KBM-7 (cell line): ENCODE data around the gene OBSCN.

ENCODE experiments used
- DNase-seq: peaks from one replicate; pipeline ENCODE4 v3.0.0-alpha.2; 2015
- in situ Hi-C: fragments of 300-500 bp; cut with MboI; formaldehyde crosslinking; loops from 2 replicates; pipeline ENCODE4 v1.14.3; 2020; ENCODE audit warnings: low sequenced_read_pairs, low pct_unique_long_range_greater_than_20kb, mixed read lengths

Gene OBSCN

DNA sequence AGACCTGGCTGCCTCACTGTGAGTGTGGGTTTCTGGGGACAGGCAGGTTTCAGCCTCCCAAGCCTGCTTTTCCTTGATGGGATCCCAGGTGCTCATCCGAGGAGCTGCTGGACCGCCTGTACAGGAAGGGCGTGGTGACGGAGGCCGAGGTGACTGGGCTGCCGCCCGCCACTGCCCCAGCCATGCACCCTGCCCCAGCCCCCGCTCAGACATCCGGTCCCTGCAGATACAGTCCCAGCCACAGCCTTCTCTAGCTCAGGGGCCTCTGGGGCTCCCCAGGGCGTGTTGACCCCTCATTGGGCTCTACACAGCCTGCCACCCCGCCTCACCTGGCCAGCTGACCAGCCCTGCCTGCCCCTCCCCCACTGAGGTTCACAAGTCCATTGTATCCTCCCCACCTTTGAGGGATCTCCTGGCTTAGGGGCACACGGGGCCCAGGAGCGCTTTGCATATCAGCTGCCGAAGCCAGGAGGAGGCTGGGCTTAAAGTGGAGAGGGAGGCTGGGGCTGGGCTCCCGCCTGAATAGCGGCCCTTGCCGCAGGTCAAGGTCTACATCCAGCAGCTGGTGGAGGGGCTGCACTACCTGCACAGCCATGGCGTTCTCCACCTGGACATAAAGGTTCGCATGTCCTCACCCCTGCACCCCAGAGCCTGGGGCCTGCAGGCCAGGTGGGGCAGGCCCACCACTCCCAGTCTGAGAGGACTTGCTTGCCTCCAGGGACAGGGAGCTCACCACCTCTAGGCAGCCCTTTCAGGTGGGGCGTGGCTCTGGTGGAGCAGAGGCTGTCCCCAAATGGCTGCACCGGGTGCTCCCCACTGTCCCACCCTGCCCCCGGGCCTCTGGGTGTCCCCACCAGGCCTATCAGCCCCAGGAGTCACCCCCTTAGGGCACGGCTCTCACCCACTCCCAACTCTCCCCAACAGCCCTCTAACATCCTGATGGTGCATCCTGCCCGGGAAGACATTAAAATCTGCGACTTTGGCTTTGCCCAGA, 160.3 kb downstream of the OBSCN start:
- in situ Hi-C loops: no loop called here
- DNase-seq: no peak

DNA sequence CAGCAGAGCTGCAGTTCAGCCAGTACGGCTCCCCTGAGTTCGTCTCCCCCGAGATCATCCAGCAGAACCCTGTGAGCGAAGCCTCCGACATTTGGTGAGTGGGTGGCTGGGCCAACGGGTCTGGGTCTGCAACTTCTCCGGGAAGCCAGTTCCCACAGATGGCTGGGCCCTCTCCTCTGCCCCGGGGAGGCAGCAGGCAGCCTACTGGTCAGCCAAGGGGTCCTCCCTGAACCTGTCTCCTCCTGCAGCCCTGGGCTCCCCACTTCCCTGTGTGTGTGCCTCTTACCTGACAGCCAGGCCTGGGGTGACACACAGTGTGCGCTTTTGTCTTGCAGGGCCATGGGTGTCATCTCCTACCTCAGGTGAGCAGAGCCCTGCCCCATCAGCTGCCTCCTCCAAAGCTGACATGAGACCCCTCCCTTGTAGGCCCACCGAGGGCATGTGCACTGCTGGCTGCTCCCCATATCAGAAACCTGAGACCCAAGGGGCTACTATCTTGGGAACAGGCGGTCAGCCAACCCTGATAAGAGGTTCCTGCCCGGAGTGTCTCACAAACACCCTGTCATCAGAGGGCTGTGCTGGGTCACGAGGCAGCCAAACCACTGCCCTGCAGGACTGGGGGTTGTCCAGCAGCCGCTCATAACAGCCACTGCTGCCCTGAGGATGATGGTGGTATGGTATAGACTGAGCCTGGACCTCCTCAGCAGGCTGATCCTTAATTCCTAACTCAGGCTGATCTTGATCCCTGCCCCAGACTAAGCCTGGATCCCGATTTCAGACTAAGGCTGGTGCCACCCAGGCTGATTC, 161.2 kb downstream of the OBSCN start:
- DNase-seq: no peak

DNA sequence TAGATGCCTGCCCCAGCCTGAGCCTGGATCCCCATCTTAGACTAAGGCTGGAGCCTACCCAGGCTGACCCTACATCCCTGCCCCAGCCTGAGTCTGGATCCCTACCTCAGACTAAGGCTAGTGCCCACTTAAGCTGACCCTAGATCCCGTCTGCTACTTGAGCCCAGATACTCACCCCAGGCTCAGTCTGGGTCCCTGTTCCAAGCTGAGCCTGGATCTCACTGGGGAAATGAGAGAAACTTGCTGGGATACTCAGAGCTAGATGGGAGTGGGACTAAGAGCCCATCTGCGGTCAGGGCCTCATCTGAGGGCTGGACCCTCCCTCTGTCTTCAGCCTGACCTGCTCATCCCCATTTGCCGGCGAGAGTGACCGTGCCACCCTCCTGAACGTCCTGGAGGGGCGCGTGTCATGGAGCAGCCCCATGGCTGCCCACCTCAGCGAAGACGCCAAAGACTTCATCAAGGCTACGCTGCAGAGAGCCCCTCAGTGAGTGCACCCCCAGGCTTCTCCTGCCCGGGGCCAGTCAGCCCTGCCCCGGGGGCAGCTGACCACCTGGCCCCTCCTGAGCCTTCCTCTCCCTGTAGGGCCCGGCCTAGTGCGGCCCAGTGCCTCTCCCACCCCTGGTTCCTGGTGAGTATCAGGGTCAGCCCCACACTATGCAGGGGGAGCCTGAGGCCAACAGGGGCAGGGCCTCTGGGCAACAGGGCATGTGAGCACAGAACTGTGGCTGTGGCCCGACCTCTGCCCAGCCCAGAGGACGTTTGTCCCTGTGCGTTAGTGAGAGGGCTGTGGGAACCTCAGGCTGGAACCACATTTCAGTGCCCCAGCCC, 162.0 kb downstream of the OBSCN start:
- in situ Hi-C loops: no loop called here
- DNase-seq: no peak

More for the DNA sequence above, 161.2 kb downstream of the OBSCN start:
- in situ Hi-C loops: no loop called here

DNA sequence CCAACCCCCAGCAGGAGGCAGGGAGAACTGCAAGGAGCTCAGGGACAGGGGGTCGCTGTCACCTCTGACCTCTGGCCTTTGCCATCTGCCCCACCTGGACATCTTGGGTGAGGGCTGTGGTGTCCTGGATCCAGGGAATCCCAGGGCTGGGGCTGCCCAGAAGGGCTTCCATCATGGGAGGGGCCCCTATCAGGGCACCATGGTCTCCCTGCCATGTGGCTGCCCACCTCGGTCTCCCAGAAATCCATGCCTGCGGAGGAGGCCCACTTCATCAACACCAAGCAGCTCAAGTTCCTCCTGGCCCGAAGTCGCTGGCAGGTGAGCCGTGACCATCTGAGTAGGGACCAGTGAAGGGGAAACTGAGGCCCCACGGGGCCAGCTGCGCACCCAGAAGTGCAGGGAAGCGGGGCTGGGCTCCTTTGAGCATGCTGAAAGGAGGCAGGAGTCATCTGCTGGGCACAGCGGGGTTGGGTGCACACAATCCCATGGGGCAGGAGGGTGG, 162.6 kb downstream of the OBSCN start:
- in situ Hi-C loops: no loop called here

DNA sequence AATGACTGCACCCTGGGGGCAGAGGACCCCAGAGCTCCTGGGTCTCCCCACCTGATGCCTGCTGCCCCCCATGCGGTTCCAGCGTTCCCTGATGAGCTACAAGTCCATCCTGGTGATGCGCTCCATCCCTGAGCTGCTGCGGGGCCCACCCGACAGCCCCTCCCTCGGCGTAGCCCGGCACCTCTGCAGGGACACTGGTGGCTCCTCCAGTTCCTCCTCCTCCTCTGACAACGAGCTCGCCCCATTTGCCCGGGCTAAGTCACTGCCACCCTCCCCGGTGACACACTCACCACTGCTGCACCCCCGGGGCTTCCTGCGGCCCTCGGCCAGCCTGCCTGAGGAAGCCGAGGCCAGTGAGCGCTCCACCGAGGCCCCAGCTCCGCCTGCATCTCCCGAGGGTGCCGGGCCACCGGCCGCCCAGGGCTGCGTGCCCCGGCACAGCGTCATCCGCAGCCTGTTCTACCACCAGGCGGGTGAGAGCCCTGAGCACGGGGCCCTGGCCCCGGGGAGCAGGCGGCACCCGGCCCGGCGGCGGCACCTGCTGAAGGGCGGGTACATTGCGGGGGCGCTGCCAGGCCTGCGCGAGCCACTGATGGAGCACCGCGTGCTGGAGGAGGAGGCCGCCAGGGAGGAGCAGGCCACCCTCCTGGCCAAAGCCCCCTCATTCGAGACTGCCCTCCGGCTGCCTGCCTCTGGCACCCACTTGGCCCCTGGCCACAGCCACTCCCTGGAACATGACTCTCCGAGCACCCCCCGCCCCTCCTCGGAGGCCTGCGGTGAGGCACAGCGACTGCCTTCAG, 163.3 kb downstream of the OBSCN start:
- no peak for DNase-seq
- in situ Hi-C loops: no loop called here

More for the DNA sequence above, 162.6 kb downstream of the OBSCN start:
- DNase-seq: no peak

DNA sequence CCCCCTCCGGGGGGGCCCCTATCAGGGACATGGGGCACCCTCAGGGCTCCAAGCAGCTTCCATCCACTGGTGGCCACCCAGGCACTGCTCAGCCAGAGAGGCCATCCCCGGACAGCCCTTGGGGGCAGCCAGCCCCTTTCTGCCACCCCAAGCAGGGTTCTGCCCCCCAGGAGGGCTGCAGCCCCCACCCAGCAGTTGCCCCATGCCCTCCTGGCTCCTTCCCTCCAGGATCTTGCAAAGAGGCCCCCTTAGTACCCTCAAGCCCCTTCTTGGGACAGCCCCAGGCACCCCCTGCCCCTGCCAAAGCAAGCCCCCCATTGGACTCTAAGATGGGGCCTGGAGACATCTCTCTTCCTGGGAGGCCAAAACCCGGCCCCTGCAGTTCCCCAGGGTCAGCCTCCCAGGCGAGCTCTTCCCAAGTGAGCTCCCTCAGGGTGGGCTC, 163.9 kb downstream of the OBSCN start:
- no peak for DNase-seq

DNA sequence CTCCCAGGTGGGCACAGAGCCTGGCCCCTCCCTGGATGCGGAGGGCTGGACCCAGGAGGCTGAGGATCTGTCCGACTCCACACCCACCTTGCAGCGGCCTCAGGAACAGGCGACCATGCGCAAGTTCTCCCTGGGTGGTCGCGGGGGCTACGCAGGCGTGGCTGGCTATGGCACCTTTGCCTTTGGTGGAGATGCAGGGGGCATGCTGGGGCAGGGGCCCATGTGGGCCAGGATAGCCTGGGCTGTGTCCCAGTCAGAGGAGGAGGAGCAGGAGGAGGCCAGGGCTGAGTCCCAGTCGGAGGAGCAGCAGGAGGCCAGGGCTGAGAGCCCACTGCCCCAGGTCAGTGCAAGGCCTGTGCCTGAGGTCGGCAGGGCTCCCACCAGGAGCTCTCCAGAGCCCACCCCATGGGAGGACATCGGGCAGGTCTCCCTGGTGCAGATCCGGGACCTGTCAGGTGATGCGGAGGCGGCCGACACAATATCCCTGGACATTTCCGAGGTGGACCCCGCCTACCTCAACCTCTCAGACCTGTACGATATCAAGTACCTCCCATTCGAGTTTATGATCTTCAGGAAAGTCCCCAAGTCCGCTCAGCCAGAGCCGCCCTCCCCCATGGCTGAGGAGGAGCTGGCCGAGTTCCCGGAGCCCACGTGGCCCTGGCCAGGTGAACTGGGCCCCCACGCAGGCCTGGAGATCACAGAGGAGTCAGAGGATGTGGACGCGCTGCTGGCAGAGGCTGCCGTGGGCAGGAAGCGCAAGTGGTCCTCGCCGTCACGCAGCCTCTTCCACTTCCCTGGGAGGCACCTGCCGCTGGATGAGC, 164.5 kb downstream of the OBSCN start:
- DNase-seq: no peak
- in situ Hi-C loops: no loop called here

More for the DNA sequence above, 163.9 kb downstream of the OBSCN start:
- in situ Hi-C loops: no loop called here

DNA sequence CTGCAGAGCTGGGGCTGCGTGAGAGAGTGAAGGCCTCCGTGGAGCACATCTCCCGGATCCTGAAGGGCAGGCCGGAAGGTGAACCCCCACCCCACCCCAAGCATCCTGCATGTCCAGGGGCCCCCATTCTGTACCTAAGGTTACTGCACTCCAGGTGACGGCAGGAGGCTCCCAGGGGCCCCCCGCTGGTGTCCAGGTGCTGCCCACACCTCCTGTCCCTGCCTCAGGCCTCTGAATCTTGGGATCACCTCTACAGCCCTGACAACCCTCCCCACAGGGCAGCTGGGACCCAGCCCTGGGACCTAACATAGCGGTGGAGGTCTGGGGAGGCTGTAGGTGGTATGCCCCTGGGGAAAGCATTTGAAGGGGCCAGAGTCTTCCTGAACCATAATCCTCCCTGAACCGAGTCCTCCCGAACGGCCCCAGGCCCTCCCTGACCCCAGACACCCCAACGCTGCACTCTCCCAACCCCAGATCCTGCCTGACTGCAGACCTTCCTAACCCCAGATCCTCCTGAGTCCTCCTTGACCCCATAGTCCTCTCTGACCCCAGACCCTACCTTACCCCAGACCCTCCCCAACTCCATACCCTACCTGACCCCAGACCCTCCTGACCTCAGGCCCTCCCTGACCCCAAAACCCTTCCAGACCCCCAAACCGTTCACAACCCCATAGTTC, 165.3 kb downstream of the OBSCN start:
- DNase-seq: no peak
- in situ Hi-C loops: no loop called here

DNA sequence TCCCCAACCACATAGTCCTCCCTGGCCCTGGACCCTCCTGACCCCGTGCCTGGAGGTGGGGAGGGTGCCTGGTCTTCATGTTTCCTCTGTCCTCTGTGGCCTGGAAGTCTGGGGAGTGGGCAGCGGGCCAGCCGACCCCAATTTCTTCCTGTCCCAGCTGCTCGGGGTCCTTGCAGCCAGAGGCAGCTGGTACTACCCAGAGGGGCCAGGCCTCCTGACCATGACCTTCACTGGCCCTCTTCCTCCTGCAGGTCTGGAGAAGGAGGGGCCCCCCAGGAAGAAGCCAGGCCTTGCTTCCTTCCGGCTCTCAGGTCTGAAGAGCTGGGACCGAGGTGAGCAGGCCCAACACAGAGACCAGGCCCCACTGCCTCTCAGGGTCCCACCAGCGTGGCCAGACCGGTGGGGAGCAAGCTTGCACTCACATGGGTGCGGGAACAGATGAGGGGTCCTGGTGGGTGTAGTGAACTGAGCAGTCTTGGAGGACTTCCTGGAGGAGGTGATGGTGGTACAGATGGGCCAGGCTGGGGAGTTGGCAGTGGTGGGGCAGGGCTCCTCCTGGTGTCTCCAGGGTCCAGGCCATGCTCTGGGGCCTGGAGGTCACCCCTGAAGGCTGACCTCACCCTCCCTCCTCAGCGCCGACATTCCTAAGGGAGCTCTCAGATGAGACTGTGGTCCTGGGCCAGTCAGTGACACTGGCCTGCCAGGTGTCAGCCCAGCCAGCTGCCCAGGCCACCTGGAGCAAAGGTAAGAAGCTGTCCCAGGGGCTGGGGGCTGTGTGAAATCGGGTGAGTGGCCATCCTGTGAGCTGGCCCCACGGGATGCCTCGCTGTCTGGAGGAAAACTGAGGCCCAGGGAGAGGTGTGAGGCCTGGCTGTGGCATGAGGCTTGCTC, 166.1 kb downstream of the OBSCN start:
- no peak for DNase-seq
- in situ Hi-C loops: no loop called here

DNA sequence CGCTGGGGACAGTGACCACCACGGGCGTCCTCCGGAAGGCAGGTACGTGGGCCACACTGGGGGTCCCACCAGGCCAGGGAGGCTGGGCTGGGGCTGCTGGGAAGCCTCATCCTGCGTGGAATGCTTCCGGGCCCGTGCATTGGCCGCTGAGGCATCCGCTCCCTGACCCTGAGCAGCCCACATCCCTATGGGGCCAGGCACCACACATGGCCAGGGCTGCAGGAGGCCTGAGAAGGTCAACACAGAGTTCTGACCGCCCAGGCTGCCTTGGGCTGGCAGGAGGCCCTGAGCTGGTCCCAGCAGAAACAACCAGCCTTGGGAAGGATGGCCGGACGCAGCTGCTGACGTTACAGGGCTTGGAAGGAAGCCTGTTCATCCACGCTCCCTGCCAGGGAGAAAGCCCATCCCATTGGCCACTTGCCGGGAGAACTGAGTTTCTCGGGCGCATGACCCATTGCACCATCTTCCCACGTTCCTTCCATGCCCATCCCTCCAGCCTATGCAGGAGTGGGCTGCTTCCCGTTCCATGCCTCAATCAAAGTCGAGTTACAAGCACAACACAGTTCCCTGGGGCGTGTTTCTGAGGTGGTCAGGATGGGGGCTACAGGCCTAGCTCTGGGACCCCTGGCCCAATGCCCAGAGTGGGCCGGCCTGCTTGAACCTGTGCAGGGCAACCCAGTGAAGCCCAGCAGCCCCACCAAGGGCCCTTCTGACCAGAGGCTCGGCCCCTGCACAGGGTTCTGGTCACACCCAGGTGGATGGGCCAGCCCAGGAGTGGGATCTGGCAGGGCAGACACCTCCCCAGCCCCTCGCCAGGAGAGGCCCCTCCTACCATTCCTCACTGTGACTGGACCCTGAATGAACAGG, 167.1 kb downstream of the OBSCN start:
- in situ Hi-C loops: no loop called here

DNA sequence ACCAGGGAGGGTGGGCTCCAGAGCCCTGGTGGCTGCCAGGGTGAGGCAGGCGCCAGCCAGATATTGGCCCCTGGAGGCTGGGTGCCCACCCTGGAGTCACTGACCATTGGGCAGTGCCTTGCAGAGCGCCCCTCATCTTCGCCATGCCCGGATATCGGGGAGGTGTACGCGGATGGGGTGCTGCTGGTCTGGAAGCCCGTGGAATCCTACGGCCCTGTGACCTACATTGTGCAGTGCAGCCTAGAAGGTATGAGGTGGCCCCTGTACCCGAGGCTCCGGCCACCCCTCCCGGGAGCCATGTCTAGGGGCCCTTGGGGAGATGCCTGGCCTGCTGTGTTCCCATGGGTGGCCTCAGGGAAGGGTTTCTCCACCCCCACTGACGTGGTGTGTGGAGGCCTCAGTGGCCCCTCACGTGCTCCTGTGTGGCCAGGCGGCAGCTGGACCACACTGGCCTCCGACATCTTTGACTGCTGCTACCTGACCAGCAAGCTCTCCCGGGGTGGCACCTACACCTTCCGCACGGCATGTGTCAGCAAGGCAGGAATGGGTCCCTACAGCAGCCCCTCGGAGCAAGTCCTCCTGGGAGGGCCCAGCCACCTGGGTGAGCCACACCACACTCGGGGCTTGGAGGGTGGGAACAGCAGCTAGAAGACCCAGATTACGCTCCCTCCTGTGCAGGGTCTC, 167.9 kb downstream of the OBSCN start:
- in situ Hi-C loops: no loop called here
- DNase-seq: no peak

More for the DNA sequence above, 167.1 kb downstream of the OBSCN start:
- no peak for DNase-seq

DNA sequence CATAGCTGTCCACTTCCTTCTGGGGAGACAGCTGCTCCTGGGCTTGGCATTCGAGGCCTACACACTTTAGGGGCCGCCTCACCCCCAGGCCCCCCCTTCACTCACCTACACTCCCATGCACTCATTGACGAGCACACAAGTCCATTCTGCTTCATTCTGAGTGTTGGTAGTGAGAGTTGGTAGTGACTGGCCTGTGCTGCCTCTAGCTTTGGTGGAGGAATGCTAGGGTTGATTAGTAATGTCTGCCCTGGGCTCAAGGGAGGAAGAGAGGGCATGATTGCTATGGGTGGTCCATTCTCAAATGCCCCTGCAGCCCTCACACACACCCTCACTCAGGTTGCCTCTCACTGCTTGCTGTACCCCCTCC, 168.4 kb downstream of the OBSCN start:
- no peak for DNase-seq
- in situ Hi-C loops: no loop called here

DNA sequence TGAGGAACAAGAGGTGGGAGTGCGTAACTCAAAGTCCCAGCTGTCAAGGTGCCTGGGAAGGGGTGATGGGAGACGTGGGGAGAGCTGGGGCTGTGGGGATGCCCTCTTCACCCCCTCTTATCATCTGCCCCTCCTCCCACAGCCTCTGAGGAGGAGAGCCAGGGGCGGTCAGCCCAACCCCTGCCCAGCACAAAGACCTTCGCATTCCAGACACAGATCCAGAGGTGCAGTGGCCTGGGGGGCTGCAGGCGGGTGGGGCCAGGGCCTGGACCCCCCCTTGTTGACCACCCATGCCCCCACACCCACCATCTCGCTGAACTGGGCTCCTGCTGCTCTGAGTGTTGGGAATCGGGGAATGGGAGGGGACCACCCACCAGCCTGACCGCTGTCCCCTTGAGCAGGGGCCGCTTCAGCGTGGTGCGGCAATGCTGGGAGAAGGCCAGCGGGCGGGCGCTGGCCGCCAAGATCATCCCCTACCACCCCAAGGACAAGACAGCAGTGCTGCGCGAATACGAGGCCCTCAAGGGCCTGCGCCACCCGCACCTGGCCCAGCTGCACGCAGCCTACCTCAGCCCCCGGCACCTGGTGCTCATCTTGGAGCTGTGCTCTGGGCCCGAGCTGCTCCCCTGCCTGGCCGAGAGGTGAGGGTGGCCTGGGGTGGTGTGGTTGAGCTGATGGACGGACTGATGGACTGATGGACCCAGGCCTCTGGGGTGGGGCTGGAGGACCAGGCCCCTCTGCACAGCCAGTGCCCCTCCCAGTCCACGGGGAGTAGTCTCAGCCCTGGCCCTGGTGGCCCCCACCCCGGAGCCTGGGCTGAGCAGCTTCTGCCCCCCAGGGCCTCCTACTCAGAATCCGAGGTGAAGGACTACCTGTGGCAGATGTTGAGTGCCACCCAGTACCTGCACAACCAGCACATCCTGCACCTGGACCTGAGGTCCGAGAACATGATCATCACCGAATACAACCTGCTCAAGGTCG, 169.1 kb downstream of the OBSCN start:
- no peak for DNase-seq

More for the DNA sequence above, 169.1 kb downstream of the OBSCN start:
- in situ Hi-C loops: no loop called here
